ENCODE data around the gene GRM6. TPM values are rescaled to one million over a fixed set of nuclear protein-coding genes. Genes with fewer than 3 reads are reported as not detected.

Gene GRM6
- total RNA-seq, 4 donors from 2014 or later = 0.08 TPM; not detected in 3

DNA sequence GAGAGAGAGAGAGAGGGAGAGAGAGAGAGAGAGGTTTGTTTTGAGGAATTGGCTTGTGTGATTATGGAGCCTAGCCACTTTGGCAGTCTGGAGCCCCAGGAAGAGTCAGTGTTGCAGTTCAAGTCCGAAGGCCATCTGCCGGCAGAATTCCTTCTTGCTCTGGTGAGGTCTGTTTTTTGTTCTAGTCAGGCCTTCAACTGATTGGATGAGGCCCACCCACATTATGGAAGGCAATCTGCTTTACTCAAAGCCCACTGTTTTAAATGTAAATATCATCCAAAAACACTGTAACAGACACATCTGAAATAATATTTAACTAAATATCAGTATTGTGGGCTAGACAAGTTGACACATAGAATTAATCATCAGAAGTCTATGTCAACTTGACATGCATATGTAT lies 11.4 kb upstream of the GRM6 start:
- TF ChIP-seq EP300 (IDR thresholded peaks at IDR 0.05) (no peak), POLR2A (IDR thresholded peaks at IDR 0.05) (no peak)
- TF ChIP-seq, protein P1, sequence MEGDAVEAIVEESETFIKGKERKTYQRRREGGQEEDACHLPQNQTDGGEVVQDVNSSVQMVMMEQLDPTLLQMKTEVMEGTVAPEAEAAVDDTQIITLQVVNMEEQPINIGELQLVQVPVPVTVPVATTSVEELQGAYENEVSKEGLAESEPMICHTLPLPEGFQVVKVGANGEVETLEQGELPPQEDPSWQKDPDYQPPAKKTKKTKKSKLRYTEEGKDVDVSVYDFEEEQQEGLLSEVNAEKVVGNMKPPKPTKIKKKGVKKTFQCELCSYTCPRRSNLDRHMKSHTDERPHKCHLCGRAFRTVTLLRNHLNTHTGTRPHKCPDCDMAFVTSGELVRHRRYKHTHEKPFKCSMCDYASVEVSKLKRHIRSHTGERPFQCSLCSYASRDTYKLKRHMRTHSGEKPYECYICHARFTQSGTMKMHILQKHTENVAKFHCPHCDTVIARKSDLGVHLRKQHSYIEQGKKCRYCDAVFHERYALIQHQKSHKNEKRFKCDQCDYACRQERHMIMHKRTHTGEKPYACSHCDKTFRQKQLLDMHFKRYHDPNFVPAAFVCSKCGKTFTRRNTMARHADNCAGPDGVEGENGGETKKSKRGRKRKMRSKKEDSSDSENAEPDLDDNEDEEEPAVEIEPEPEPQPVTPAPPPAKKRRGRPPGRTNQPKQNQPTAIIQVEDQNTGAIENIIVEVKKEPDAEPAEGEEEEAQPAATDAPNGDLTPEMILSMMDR (IDR thresholded peaks at IDR 0.05) = no peak
- Histone ChIP-seq H3K27me3 (no peaks in the 10 kb centered on the region), H3K4me1 (no peaks in the 10 kb centered on the region), H3K9me3 (peaks cover 4% of the 10 kb centered on the region), H3K36me3 (no peaks in the 10 kb centered on the region), H3K27ac (no peak overlapping the region), H3K4me3 (no peak overlapping the region)
- 85% methylated on average over 2 of the region's 2 CpGs for WGBS
- DNase-seq (ENCODE audit: low spot score in 2 of 2) = no peak

GRCh38 chr5:178998441-178998840 lies 3.3 kb upstream of the GRM6 start:
- peaks cover 4% of the 10 kb centered on the region for H3K9me3 ChIP-seq
- TF ChIP-seq POLR2AphosphoS5 (IDR thresholded peaks at IDR 0.05) = no peak
- TF ChIP-seq POLR2A (IDR thresholded peaks at IDR 0.05) = no peak
- peaks cover 38% of the 10 kb centered on the region for H3K27me3 ChIP-seq
- H3K4me3 ChIP-seq = no peak overlapping the region
- DNase-seq (ENCODE audit: low spot score in 2 of 2) = no peak
- H3K27ac ChIP-seq = no peak overlapping the region
- H3K36me3 ChIP-seq = no peaks in the 10 kb centered on the region
- H3K4me1 ChIP-seq = peaks cover 11% of the 10 kb centered on the region
- WGBS = 92% methylated on average over 13 of the region's 13 CpGs

DNA sequence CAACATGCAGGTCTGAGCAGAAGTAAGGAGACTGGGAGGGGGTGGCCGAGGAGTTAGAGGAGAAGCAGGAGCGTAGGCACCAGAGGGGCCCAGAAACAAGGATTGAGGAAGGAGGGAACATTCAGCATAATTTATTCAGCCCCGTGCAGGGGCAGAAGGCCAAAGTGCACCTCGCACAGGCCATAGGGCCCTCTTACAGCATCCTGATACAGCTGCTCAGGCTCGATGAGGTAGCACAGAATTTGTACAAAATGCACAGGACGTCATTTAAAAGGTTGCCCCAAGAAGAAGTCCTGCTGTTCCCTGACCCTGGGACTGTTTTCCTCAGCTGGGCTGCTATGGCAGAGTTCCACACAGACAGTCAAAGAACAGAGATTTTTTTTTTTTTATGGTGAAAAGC lies 2.1 kb upstream of the GRM6 start:
- H3K27ac ChIP-seq = no peak overlapping the region
- 70% methylated on average over 6 of the region's 6 CpGs for WGBS
- peaks cover 11% of the 10 kb centered on the region for H3K4me1 ChIP-seq
- TF ChIP-seq POLR2AphosphoS5 (IDR thresholded peaks at IDR 0.05) (no peak), EP300 (IDR thresholded peaks at IDR 0.05) (no peak), POLR2A (IDR thresholded peaks at IDR 0.05) (no peak)
- TF ChIP-seq, protein P1 (IDR thresholded peaks at IDR 0.05) = no peak
- no peak for DNase-seq (ENCODE audit: low spot score in 2 of 2)
- no peak overlapping the region for H3K4me3 ChIP-seq
- no peaks in the 10 kb centered on the region for H3K9me3 ChIP-seq
- H3K27me3 ChIP-seq = peaks cover 44% of the 10 kb centered on the region
- H3K36me3 ChIP-seq = no peaks in the 10 kb centered on the region

DNA sequence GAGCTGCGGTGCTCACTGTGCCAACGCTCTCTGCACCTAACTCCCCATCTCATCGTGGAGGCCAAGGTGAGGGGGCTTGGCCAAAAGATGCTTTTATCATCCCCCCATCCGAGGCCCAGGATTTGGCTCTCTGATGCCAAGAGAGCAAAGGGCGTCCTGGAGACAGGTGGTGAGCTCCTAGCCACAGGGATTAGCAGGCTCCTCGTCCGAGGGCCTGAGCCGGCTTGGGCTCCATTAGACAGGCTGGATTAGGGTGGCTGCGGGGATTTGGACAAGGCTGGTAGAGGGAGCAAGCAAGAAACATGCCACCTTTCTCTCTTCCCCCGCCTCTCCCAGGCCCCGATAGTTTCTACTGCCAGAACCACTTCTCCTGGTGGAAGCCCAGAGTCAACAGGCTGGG lies 1.0 kb upstream of the GRM6 start:
- Histone ChIP-seq H3K27me3 (peaks cover 48% of the 10 kb centered on the region), H3K9me3 (no peaks in the 10 kb centered on the region), H3K27ac (no peak overlapping the region), H3K4me3 (no peak overlapping the region), H3K36me3 (no peaks in the 10 kb centered on the region), H3K4me1 (peaks cover 11% of the 10 kb centered on the region)
- TF ChIP-seq, protein P1 (IDR thresholded peaks at IDR 0.05) = no peak
- TF ChIP-seq EP300 (IDR thresholded peaks at IDR 0.05) = no peak
- no peak for TF ChIP-seq POLR2AphosphoS5 (IDR thresholded peaks at IDR 0.05)
- no peak for TF ChIP-seq POLR2A (IDR thresholded peaks at IDR 0.05)
- 82% methylated on average over 7 of the region's 11 CpGs for WGBS
- DNase-seq (ENCODE audit: low spot score in 2 of 2) = no peak

GRCh38 chr5:178995341-178995690 lies 196 bp upstream of the GRM6 start:
- Histone ChIP-seq H3K27ac (no peak overlapping the region), H3K4me3 (no peak overlapping the region), H3K4me1 (peaks cover 11% of the 10 kb centered on the region), H3K27me3 (peaks cover 48% of the 10 kb centered on the region), H3K9me3 (no peaks in the 10 kb centered on the region), H3K36me3 (no peaks in the 10 kb centered on the region)
- whole genome bisulfite sequencing = 11% methylated on average over 6 of the region's 6 CpGs
- no peak for DNase-seq (ENCODE audit: low spot score in 2 of 2)
- TF ChIP-seq, protein P1 (IDR thresholded peaks at IDR 0.05) = no peak
- TF ChIP-seq POLR2A (IDR thresholded peaks at IDR 0.05) (no peak), POLR2AphosphoS5 (IDR thresholded peaks at IDR 0.05) (no peak), EP300 (IDR thresholded peaks at IDR 0.05) (no peak)

DNA sequence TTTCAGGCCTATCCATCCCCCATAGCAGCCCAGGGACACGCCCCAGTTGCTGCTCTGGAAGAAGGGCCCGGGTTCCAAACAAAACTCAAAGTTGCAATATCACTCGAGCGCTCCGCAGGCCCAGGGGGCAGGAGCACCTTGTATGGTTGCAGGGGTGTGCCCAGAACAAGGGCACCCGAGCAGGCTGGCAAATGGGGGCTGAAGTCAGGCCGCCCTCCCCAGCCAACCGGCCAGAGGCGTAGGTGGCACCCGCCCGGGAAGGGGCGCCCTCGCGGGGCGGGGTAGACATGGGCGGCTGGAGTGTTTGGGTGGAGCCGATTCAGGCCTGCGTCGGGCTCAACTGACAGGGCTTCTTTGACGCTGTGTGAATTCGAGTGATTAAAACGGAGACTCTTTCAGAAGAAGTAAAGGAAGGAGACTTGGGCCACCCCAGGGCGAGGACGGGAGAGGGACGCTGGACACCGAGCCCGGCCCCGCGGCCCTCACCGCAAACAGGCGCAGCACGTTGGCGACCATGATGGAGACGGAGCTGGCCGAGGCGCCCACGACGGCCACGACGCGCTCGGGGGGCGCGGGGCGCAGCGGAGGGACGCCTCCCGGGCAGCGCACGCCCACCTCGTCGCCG lies 1.1 kb downstream of the GRM6 start:
- Histone ChIP-seq H3K9me3 (no peaks in the 10 kb centered on the region), H3K27ac (no peak overlapping the region), H3K36me3 (no peaks in the 10 kb centered on the region), H3K27me3 (peaks cover 48% of the 10 kb centered on the region), H3K4me3 (peak overlapping the region; percentile 16), H3K4me1 (peaks cover 11% of the 10 kb centered on the region)
- TF ChIP-seq, protein P1 (IDR thresholded peaks at IDR 0.05) = no peak
- no peak for TF ChIP-seq POLR2AphosphoS5 (IDR thresholded peaks at IDR 0.05)
- TF ChIP-seq POLR2A (IDR thresholded peaks at IDR 0.05) = no peak
- no peak for TF ChIP-seq EP300 (IDR thresholded peaks at IDR 0.05)
- 45% methylated on average over 25 of the region's 53 CpGs for WGBS
- no peak for DNase-seq (ENCODE audit: low spot score in 2 of 2)
